Ovary (tissue), 3 donors: ENCODE measurements around the gene UBE2I.

Experiments
- CTCF ChIP-seq, 3 donors: fragments of 450-650 bp in 2 of 3; fragments of 200-600 bp in 1 of 3; IDR thresholded peaks; one replicate each; pipeline versions ENCODE4 v1.5.1 to v1.8.0; 2016 to 2022; ENCODE audit warnings: antibody characterized with exemption in 3 of 3, mild to moderate bottlenecking in 1 of 3
- EP300 ChIP-seq: sonication (generic); formaldehyde crosslinking; IDR thresholded peaks from one replicate; pipeline ENCODE4 v1.6.1; 2017; ENCODE audit warnings: antibody characterized with exemption
- POLR2A ChIP-seq: fragments of 450-650 bp; IDR thresholded peaks from one replicate; pipeline ENCODE4 v1.6.1; 2017; ENCODE audit warnings: antibody characterized with exemption, mild to moderate bottlenecking, moderate library complexity
- donor health status: DM: no; HTN: no; CAD: no.

- no peak for TF ChIP-seq CTCF (IDR thresholded peaks at IDR 0.05)
- no peak for TF ChIP-seq POLR2A
- no peak for TF ChIP-seq EP300
Measured at GRCh38 chr16:1375741-1376410, 66.4 kb downstream of the UBE2I start.
